H7 (cell line): Measurements from ENCODE around the gene SLC35E4. TPM values are rescaled to one million over a fixed set of nuclear protein-coding genes. Genes with fewer than 3 reads are reported as not detected.
"Not testable (repeated sequence)": the region's sequence is repeated elsewhere in the genome, so short reads cannot be mapped to it uniquely, and the experiment has no call there.

Experiments
- DNase-seq: peaks from one replicate; pipeline ENCODE4 v3.0.0; 2012
- H3K27me3 ChIP-seq: 2 replicates; pipeline ENCODE4 v1.6.0; 2011; ENCODE audit warnings: mild to moderate bottlenecking, low read length; ENCODE audit not compliant: control insufficient read depth, insufficient read depth
- H3K36me3 ChIP-seq: replicated peaks from 2 replicates; pipeline ENCODE4 v1.5.1; 2011; ENCODE audit warnings: low read length; ENCODE audit not compliant: control insufficient read depth, insufficient read depth
- H3K4me3 ChIP-seq: 2 replicates; pipeline ENCODE4 v1.5.1; 2011; ENCODE audit warnings: low read depth, mild to moderate bottlenecking, control low read depth, low read length, moderate library complexity; ENCODE audit not compliant: insufficient read depth
- total RNA-seq: library from RNA; depleted of rRNA; stranded (reverse); fragments of >200 nt; shearing (Covaris generic); gene quantifications from 2 replicates; pipeline ENCODE4 v1.2.3, GENCODE V29; 2014; rRNA removed

The SLC35E4 gene, protein sequence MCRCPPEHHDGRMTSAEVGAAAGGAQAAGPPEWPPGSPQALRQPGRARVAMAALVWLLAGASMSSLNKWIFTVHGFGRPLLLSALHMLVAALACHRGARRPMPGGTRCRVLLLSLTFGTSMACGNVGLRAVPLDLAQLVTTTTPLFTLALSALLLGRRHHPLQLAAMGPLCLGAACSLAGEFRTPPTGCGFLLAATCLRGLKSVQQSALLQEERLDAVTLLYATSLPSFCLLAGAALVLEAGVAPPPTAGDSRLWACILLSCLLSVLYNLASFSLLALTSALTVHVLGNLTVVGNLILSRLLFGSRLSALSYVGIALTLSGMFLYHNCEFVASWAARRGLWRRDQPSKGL
- total RNA-seq, result 5.1 and 6.5 TPM in 2 replicates

DNA sequence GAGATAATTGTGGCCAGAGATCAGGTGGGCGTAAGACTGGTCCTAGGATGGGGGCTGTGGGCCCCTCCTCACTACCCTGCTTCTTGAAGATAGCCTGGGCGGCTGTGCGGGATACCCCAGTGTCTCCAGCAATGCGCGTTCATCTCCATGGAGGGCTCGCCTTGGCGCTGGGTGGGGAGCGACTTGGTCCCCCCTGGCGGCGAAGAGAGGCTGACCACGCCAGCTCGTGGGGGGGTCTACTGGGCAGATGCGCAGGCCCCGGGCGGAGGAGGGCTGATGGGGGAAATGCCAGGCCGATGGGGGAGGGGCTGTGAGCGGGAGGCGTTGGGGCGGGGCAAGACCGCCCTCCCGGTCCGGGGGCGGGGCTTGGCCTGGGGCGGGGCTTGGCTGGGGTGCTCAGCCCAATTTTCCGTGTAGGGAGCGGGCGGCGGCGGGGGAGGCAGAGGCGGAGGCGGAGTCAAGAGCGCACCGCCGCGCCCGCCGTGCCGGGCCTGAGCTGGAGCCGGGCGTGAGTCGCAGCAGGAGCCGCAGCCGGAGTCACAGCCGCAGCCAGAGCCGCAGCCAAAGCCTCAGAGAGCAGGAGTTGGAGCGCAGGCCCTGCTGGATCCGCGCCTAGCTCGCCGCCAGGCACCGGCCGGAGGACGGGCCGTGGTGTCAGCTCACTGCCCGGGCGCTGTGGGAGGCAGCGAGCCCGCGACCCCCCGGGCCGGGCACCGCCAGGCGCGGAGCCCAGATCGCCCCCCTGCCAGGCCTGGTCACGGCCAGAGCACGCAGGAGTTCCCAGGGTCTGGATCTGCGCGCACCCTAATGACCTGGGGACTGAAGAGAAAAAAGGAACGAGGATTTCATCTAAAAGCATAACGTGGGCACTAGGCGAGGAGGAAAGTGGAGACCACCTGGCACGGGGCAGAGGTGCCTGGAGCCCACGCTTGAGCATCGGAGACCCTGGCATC lies at the start of gene SLC35E4:
TSS of gene SLC35E4 (plus strand) at position 509 of the 953 bp plus-strand sequence. CDS start 670 bp downstream, outside the sequence.
- no peaks in the 10 kb centered on the region for H3K36me3 ChIP-seq
- peak; percentile 99 for DNase-seq
- H3K27me3 ChIP-seq, result peaks cover 3% of the 10 kb centered on the region; the same call in 1 of the 2 replicates
- H3K4me3 ChIP-seq, result peak within 1 kb of the TSS; percentile 70

DNA sequence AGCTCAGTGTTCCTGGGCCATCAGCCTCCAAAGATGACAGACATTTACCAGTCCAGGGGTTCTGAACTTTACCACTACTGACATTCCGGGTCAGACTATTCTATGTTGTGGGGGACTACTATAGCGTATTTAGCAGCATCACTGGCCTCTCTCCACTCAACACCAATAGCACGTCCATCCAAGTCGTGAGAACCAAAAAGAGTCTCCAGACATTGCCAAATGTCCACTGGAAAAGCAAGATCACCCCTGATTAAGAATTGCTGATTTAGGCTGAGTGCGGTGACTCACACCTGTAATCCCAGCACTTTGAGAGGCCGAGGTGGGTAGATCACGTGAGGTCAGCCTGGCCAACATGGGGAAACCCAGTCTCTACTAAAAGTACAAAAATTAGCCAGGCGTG lies 49.2 kb upstream of the SLC35E4 start:
- peaks cover 56% of the 10 kb centered on the region for H3K36me3 ChIP-seq
- H3K4me3 ChIP-seq, result no peak overlapping the region
- no peaks in the 10 kb centered on the region for H3K27me3 ChIP-seq
- no peak for DNase-seq

DNA sequence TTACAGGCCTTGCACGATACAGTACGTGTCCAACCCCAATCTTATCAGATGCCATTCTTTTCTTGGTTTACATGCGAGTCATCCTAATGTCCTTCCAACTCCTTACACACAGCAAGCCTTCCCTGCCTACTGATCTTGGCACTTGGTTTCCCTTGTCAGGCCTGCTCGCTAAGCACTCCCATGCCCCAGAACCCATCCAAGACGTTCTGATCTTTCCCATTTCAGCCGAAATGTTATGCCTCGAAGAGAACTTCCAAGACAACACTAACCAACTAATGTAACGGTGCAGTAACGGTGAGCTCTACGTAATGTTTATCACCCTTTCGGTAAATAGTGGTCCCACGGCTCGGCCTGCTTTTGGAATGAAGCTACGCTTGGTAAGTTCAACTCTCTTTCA lies 44.4 kb upstream of the SLC35E4 start:
- no peak for DNase-seq
- Histone ChIP-seq H3K4me3 (peak overlapping the region; percentile 60), H3K27me3 (peaks cover 3% of the 10 kb centered on the region; the same call in 1 of the 2 replicates), H3K36me3 (peaks cover 30% of the 10 kb centered on the region)

DNA sequence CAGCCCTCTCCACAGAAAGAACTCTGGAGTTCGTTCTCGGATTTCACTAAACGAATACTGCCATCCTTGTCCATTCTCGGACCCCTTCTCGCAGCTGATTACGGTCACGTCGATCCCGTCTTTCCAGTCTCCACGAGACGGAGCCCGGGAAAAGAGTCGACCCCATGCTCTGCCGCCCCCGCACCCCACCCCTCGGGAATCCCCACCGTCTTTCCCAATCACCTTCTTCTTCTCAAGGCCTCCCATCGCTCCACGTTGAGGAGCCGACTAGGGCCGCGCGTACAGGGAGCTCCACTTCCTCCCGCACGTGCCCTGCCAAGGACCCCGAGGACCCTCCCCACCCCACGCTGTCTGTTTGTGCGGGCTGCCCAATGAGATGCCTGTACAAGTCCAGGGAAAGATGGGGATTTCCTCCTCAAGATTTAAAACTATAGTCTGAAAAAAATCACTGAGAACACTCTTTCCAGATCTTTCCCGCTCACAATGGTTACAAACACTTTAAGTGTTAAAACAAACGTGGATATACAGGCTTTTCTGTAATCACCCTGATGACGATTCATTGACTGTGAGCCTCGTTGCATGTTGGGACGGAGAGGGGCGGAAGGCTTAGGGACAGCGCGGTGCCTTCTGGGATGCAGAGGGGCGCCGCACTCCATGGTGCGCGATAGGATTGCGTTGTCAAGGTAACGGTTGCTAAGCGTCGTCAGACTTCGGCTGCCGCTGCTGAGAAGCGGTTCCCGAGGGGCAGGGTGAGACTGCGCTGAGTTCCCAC lies 43.8 kb upstream of the SLC35E4 start, which contains the start of gene PES1:
TSS of gene PES1 (minus strand) at position 323 of the 772 bp plus-strand sequence. CDS start at position 246, 77 bp downstream.
- peaks cover 25% of the 10 kb centered on the region for H3K36me3 ChIP-seq
- H3K27me3 ChIP-seq, result peaks cover 3% of the 10 kb centered on the region; the same call in 1 of the 2 replicates
- peak; percentile 97 for DNase-seq
- peak within 1 kb of the TSS; percentile 60 for H3K4me3 ChIP-seq

DNA sequence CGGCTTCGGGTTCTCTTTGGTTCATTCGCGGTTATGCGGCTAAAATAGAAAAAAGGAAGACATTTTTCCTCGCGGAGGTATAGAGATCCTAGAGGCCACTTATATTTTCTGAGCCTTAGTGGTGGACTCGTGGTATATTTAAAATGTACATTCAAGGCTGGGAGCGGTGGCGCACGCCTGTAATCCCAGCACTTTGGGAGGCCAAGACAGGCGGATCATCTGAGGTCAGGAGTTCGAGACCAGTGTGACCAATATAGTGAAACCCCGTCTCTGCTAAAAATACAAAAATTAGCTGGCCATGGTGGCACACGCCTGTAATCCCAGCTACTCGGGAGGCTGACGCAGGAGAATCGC lies 43.2 kb upstream of the SLC35E4 start:
- H3K36me3 ChIP-seq, result peaks cover 19% of the 10 kb centered on the region
- not testable (repeated sequence) for DNase-seq, H3K4me3 ChIP-seq, H3K27me3 ChIP-seq

DNA sequence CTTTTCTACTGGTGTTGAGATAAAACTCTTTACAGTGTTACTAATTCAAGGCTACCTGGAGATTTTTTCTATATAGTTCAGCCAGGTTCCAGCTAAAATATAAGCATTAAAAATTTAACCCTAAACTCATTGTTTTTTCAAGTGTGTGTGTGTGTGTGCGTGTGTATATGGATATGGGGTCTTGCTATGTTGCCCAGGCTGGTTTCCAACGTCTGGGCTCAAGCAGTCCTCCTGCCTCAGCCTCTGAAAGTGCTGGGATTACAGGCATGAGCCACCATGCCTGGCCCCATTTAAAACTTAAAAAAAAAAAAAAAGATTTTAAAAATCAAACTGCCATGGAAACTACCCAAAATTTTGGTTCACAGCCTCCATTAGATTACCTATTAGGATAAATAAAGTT lies 39.4 kb upstream of the SLC35E4 start:
- no peak for DNase-seq
- Histone ChIP-seq H3K27me3 (peaks cover 3% of the 10 kb centered on the region; the same call in 1 of the 2 replicates), H3K36me3 (no peaks in the 10 kb centered on the region), H3K4me3 (no peak overlapping the region)

DNA sequence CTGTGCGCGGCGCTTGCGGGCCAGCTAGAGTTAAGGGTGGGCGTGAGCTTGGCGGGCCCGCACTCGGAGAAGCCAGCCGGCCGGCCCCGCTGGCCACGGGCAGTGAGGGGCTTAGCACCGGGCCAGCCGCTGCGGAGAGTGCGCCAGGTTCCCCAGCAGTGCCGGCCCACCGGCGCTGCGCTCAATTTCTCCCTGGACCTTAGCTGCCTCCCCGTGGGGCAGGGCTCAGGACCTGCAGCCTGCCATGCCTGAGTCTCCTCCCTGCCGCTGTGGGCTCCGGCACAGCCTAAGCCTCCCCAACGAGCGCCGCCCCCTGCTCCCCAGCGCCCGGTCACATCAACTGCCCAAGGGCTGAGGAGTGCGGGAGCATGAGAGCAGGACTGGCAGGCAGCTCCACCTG lies 38.7 kb upstream of the SLC35E4 start:
- Histone ChIP-seq H3K4me3 (peak overlapping the region; percentile 26; the same call in 1 of the 2 replicates), H3K27me3 (peaks cover 3% of the 10 kb centered on the region; the same call in 1 of the 2 replicates), H3K36me3 (no peaks in the 10 kb centered on the region)
- peak; percentile 59 for DNase-seq

DNA sequence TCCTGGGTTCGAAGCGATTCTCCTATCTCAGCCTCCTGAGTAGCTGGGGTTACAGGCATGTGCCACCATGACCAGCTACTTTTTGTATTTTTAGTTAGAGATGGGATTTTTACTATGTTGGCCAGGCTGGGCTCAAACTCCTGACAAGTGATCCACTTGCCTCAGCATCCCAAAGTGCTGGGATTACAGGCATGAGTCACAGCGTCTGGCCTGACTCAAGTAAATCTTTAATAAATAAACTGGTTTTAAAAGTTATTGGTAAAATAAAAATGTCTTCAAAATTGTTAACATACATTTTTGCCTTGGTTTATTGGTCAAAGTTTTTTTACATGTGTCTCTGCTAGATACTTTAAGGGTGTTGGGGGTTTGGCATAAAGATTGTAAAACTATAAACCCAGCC lies 36.6 kb upstream of the SLC35E4 start:
- no peak for DNase-seq
- no peaks in the 10 kb centered on the region for H3K27me3 ChIP-seq
- no peak overlapping the region for H3K4me3 ChIP-seq
- H3K36me3 ChIP-seq, result no peaks in the 10 kb centered on the region

DNA sequence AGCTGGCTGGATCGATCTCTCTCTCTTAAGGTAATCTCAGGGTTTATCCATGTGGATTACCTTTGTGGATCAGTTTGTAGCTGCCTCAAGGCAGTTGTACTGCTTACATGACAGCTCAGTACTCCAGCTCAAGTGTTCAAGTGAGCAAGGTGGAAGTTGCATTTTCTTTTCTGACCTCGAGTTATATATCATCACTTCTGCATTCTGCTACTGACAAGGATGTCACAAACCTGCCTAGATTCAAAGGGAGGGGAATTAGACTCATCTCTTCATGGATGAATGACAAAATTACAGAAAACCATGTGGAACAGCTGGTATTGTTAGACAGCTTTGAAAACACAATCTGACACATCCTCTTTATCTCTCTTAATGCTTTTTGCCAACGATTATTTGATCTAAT lies 34.7 kb upstream of the SLC35E4 start:
- Histone ChIP-seq H3K4me3 (no peak overlapping the region), H3K27me3 (no peaks in the 10 kb centered on the region), H3K36me3 (no peaks in the 10 kb centered on the region)
- no peak for DNase-seq

DNA sequence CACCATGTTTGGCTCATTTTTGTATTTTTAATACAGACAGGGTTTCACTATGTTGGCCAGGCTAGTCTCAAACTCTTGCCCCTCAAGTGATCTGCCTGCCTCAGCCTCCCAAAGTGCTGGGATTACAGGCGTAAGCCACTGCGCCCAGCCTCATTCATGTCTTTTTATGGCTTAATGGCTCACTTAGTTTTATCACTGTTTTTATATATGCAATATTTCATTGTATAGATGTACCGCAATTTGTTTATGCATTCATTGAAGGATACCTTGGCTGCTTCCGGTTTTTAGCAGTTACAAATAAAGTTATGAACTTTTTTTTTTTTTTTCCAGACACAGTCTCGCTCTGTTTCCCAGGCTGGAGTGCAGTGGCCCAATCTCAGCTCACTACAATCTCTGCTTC lies 34.1 kb upstream of the SLC35E4 start:
- H3K4me3 ChIP-seq, result no peak overlapping the region
- no peaks in the 10 kb centered on the region for H3K36me3 ChIP-seq
- no peaks in the 10 kb centered on the region for H3K27me3 ChIP-seq
- DNase-seq, result no peak

DNA sequence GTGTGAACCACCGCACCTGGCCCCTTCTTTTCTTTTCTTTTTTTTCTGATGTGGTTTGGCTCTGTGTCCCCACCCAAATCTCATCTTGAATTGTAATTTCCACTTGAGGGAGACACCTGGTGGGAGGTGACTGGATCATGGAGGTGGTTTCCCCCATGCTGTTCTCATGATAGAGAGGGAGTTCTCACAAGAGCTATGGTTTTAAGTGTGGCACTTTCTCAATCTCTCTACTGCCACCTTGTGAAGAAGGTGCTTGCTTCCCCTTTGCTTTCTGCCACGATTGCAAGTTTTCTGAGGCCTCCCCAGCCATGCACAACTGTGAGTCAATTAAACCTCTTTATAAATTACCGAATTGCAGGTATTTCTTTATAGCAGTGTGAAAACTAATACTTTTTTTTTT lies 33.5 kb upstream of the SLC35E4 start:
- no peak for DNase-seq
- H3K4me3 ChIP-seq, result no peak overlapping the region
- H3K27me3 ChIP-seq, result no peaks in the 10 kb centered on the region
- H3K36me3 ChIP-seq, result no peaks in the 10 kb centered on the region

DNA sequence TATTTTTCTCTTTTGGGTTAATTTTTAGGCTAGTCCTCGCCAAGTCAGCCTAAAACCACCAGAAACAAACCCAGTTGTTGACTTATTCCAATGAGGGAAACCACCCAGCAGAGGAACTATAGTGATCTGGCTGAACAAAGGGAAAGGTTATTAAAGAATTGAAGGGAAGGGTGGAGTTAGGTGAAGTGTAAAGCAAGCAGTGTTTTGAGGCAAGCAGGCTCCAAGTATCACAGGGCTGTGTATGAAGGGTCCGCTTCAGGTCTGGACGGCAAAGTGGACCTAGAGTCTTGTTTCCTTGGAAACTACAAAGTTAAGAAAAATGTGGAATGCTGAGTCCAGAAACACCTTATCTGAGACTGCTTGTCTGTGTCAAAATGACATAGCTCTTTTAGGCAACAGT lies 31.8 kb upstream of the SLC35E4 start:
- Histone ChIP-seq H3K4me3 (no peak overlapping the region), H3K36me3 (no peaks in the 10 kb centered on the region), H3K27me3 (no peaks in the 10 kb centered on the region)
- no peak for DNase-seq

DNA sequence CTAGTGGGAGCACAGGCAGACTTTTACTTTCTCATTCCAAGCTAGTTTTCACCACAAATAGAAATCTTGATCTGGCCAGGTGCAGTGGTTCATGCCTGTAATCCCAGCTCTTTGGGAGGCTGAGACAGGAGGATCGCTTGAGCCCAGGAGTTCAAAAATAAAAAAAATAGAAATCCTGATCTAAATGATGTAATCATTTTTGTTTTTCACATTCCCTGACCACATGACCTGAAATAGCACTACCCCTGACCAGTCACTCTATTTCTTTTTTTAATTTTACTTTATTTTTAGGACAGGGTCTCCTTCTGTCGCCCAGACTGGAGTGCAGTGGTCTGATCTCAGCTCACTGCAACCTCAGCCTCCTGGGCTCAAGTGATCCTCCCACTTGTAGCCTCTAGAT lies 30.9 kb upstream of the SLC35E4 start:
- no peak for DNase-seq
- Histone ChIP-seq H3K36me3 (no peaks in the 10 kb centered on the region), H3K27me3 (no peaks in the 10 kb centered on the region), H3K4me3 (no peak overlapping the region)

DNA sequence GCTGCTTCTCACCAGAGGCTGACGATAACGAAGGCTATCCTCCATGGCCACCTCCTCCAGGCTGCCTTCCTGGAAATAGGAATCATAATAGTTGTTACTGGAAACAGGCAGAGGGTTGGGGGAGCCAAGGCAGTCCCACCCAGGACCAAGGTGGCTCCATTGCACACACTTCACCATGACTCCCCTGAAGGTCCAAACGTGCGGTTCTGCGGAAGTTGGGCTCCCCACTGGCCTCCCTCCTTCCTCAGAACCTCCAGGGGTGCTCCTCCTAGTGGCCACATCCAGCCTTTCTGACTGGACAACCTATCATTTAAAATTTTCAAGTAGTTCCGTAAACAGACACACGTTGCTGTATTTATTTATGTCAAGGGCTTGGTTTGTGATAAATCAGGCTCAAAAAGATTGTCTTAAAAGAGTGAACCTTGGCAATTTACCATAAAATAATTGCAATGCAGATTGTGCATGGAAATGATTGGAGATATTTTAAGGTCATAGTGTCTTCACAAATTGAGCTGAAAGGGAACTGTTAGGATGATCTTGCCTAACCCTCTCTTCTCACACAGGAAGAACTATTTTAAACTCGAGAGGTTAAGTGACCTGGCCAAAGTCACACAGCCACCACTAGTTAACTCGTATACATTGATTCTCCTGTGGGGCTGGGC lies 30.0 kb upstream of the SLC35E4 start:
- 0 out of 2 replicates have a peak overlapping the region, but pooled peaks have one; percentile 21 for H3K4me3 ChIP-seq
- peak; percentile 68 for DNase-seq
- H3K27me3 ChIP-seq, result no peaks in the 10 kb centered on the region
- H3K36me3 ChIP-seq, result no peaks in the 10 kb centered on the region
